Measurements from ENCODE around the gene TPH2. TPM values are rescaled to one million over a fixed set of nuclear protein-coding genes. Genes with fewer than 3 reads are reported as not detected.

Gene TPH2
- not detected for total RNA-seq (2021; ENCODE audit: unreplicated experiment)
- not detected for polyA plus RNA-seq (2012; ENCODE audit: insufficient read length)
- Bru-seq, nascent RNA = percentile 11 among the genes with signal in this experiment
- BruChase-seq, experiment 1, labeled RNA remaining after a 2-hour chase = percentile 12 among the genes with signal in this experiment
- BruChase-seq, experiment 2, labeled RNA remaining after a 6-hour chase = percentile 9 among the genes with signal in this experiment
- long read RNA-seq = 0 reads

DNA sequence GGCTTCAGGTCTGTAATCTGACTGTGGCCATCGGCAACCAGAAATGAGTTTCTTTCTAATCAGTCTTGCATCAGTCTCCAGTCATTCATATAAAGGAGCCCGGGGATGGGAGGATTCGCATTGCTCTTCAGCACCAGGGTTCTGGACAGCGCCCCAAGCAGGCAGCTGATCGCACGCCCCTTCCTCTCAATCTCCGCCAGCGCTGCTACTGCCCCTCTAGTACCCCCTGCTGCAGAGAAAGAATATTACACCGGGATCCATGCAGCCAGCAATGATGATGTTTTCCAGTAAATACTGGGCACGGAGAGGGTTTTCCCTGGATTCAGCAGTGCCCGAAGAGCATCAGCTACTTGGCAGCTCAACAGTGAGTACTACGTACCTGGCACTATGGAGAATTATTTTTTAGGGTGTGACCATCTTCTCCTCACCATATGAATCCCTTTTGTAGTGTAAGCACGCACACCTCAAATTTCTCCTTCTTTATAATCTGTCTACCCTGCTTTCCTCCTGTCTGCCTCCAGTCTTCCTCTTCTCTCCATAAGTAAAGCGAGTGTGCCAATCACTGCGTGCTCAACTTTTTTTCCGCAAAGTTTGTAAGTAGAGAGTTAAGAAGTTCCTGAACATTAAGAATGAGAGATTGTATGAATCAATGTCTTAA lies at the start of gene TPH2:
TSS of gene TPH2 (plus strand) at position 118 of the 658 bp plus-strand sequence. CDS start at position 260, 142 bp downstream.
- POLR2A ChIA-PET = no interaction called here
- in situ Hi-C loops (cut with HindIII; ENCODE audit: low pct_unique_long_range_greater_than_20kb, low sequenced_read_pairs) = no loop called here
- intact Hi-C loops (cut with micrococcal nuclease; ENCODE audit: unreplicated experiment) = no loop called here
- Histone ChIP-seq H3K27ac (ENCODE audit: low read length) (no peak within 1 kb of the TSS), H3K9me3 (ENCODE audit: control insufficient read depth, insufficient read depth, low read depth, low read length) (no peaks in the 10 kb centered on the region), H3K4me3 (ENCODE audit: low read depth in 2 of 2, low read length in 2 of 2) (no peak within 1 kb of the TSS; a peak in 1 of 4 replicates), H3K36me3 (ENCODE audit: control insufficient read depth, insufficient read depth, low read length) (no peaks in the 10 kb centered on the region), H3K27me3 (ENCODE audit: control insufficient read depth, insufficient read depth, low read length) (peaks cover 29% of the 10 kb centered on the region), H3K4me1 (ENCODE audit: control insufficient read depth, insufficient read depth, low read length) (no peaks in the 10 kb centered on the region; the same call in 1 of the 2 replicates)
- DNase-seq (ENCODE audit: low read depth, low spot score) (no peak), ATAC-seq (peak; percentile 56; the same call in 1 of the 2 replicates)
- no peak for TF ChIP-seq SIN3A (IDR thresholded peaks at IDR 0.05; ENCODE audit: borderline replicate concordance, insufficient read depth, low read depth, low read length)
- TF ChIP-seq, protein P1, sequence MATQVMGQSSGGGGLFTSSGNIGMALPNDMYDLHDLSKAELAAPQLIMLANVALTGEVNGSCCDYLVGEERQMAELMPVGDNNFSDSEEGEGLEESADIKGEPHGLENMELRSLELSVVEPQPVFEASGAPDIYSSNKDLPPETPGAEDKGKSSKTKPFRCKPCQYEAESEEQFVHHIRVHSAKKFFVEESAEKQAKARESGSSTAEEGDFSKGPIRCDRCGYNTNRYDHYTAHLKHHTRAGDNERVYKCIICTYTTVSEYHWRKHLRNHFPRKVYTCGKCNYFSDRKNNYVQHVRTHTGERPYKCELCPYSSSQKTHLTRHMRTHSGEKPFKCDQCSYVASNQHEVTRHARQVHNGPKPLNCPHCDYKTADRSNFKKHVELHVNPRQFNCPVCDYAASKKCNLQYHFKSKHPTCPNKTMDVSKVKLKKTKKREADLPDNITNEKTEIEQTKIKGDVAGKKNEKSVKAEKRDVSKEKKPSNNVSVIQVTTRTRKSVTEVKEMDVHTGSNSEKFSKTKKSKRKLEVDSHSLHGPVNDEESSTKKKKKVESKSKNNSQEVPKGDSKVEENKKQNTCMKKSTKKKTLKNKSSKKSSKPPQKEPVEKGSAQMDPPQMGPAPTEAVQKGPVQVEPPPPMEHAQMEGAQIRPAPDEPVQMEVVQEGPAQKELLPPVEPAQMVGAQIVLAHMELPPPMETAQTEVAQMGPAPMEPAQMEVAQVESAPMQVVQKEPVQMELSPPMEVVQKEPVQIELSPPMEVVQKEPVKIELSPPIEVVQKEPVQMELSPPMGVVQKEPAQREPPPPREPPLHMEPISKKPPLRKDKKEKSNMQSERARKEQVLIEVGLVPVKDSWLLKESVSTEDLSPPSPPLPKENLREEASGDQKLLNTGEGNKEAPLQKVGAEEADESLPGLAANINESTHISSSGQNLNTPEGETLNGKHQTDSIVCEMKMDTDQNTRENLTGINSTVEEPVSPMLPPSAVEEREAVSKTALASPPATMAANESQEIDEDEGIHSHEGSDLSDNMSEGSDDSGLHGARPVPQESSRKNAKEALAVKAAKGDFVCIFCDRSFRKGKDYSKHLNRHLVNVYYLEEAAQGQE (IDR thresholded peaks at IDR 0.05; ENCODE audit: insufficient read depth in 1 of 2, low read depth in 2 of 2, low read length in 1 of 2) = peak; percentile 94 to 95
- no peak for TF ChIP-seq TCF7L2 (IDR thresholded peaks at IDR 0.05; ENCODE audit: low read depth, low read length)
- TF ChIP-seq, protein P2, sequence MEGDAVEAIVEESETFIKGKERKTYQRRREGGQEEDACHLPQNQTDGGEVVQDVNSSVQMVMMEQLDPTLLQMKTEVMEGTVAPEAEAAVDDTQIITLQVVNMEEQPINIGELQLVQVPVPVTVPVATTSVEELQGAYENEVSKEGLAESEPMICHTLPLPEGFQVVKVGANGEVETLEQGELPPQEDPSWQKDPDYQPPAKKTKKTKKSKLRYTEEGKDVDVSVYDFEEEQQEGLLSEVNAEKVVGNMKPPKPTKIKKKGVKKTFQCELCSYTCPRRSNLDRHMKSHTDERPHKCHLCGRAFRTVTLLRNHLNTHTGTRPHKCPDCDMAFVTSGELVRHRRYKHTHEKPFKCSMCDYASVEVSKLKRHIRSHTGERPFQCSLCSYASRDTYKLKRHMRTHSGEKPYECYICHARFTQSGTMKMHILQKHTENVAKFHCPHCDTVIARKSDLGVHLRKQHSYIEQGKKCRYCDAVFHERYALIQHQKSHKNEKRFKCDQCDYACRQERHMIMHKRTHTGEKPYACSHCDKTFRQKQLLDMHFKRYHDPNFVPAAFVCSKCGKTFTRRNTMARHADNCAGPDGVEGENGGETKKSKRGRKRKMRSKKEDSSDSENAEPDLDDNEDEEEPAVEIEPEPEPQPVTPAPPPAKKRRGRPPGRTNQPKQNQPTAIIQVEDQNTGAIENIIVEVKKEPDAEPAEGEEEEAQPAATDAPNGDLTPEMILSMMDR (IDR thresholded peaks at IDR 0.05) = peak; percentile 64
- no peak for TF ChIP-seq POLR2AphosphoS5 (IDR thresholded peaks at IDR 0.05; ENCODE audit: low read depth, low read length)
- no TSS peak for BruUV-seq (replicated peaks)
- CTCF ChIA-PET = interaction anchor here (0.7 kb wide), 1 partner anchor 154 kb away, joined by 3 read pairs; no protein-coding TSS in a partner anchor

- TF ChIP-seq TCF7L2 (IDR thresholded peaks at IDR 0.05; ENCODE audit: low read depth, low read length) = no peak
- TF ChIP-seq, protein P1 (IDR thresholded peaks at IDR 0.05; ENCODE audit: insufficient read depth in 1 of 2, low read depth in 2 of 2, low read length in 1 of 2) = no peak
- TF ChIP-seq SIN3A (IDR thresholded peaks at IDR 0.05; ENCODE audit: borderline replicate concordance, insufficient read depth, low read depth, low read length) = no peak
- no peak for TF ChIP-seq POLR2AphosphoS5 (IDR thresholded peaks at IDR 0.05; ENCODE audit: low read depth, low read length)
- TF ChIP-seq, protein P2 (IDR thresholded peaks at IDR 0.05) = no peak
- no peak overlapping the region for H3K4me3 ChIP-seq (ENCODE audit: low read depth in 2 of 2, low read length in 2 of 2)
- H3K9me3 ChIP-seq (ENCODE audit: control insufficient read depth, insufficient read depth, low read depth, low read length) = no peaks in the 10 kb centered on the region
- ChIA-PET POLR2A (no interaction called here), CTCF (no interaction called here)
- ATAC-seq (no peak), DNase-seq (ENCODE audit: low read depth, low spot score) (no peak)
- H3K4me1 ChIP-seq (ENCODE audit: control insufficient read depth, insufficient read depth, low read length) = no peaks in the 10 kb centered on the region
- H3K27me3 ChIP-seq (ENCODE audit: control insufficient read depth, insufficient read depth, low read length) = no peaks in the 10 kb centered on the region
- no peak overlapping the region for H3K27ac ChIP-seq (ENCODE audit: low read length)
- BruUV-seq (replicated peaks) = no TSS peak
- intact Hi-C loops (cut with micrococcal nuclease; ENCODE audit: unreplicated experiment) (no loop called here), in situ Hi-C loops (cut with HindIII; ENCODE audit: low pct_unique_long_range_greater_than_20kb, low sequenced_read_pairs) (no loop called here)
- peaks cover 5% of the 10 kb centered on the region; the same call in 1 of the 2 replicates for H3K36me3 ChIP-seq (ENCODE audit: control insufficient read depth, insufficient read depth, low read length)
Observed at GRCh38 chr12:71890475-71890874, 48.2 kb upstream of the TPH2 start.
